ENCODE data around the gene CDK18. TPM values are rescaled to one million over a fixed set of nuclear protein-coding genes. Genes with fewer than 3 reads are reported as not detected.

Gene CDK18
- total and polyA plus RNA-seq, 2 of the 8 experiments (the other 6 are each of a cell fraction or from before 2014, with no cell fraction given), result 31.2 to 44.0 TPM

GRCh38 chr1:205510308-205510950 is 6.0 kb downstream of the CDK18 start (continued):
- TF ChIP-seq RBBP5 (IDR thresholded peaks at IDR 0.05; ENCODE audit: borderline replicate concordance, low read depth, low read length) (no peak), SUZ12 (IDR thresholded peaks at IDR 0.05; ENCODE audit: low read length) (no peak), RAD21 (IDR thresholded peaks at IDR 0.05 in 1 of 2, conservative IDR thresholded peaks at IDR 0.05 in 1 of 2; ENCODE audit: low read depth in 2 of 2, low read length in 2 of 2) (no peak), POLR2A (IDR thresholded peaks at IDR 0.05; ENCODE audit: control extremely low read depth in 1 of 2, low read depth in 2 of 2, low read length in 2 of 2) (no peak), POLR2AphosphoS5 (IDR thresholded peaks at IDR 0.05; ENCODE audit: low read depth, low read length) (no peak), ASH2L (IDR thresholded peaks at IDR 0.05; ENCODE audit: low read length) (no peak)
